AG09319 (cell line): ENCODE results near the gene CARMIL1.
"Not testable (repeated sequence)": the region's sequence is repeated elsewhere in the genome, so short reads cannot be mapped to it uniquely, and the experiment has no call there.

Source experiments
- DNase-seq: peaks from one replicate; pipeline ENCODE4 v3.0.0-alpha.2; 2010; ENCODE audit warnings: low read depth; ENCODE audit errors: extremely low read depth
- TF ChIP-seq, protein P1 (sequence below): IDR thresholded peaks from 2 replicates; pipeline ENCODE4 v1.5.1; 2011; ENCODE audit warnings: low read depth, mild to moderate bottlenecking, inconsistent platforms, low read length, moderate library complexity

Gene CARMIL1

DNA sequence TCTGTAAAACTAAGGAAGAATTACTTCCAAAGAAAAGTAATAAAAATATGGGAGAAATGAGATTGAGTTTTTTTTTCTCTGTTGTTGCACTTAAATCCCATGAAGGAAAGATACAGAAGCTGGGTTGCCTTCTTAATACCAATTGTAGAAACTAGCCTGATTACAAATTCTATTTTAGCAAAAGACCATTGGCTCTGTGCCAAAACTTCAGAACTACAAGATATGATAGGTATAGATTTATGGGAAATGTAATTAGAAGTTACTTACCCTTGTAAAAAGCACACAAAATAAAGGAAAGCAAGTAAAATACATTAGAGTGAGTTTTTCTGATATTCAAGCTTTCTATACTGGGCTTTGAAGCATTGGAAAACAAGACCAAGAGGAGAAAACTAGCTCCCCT is 299.4 kb downstream of the CARMIL1 start:
- TF ChIP-seq, protein P1, sequence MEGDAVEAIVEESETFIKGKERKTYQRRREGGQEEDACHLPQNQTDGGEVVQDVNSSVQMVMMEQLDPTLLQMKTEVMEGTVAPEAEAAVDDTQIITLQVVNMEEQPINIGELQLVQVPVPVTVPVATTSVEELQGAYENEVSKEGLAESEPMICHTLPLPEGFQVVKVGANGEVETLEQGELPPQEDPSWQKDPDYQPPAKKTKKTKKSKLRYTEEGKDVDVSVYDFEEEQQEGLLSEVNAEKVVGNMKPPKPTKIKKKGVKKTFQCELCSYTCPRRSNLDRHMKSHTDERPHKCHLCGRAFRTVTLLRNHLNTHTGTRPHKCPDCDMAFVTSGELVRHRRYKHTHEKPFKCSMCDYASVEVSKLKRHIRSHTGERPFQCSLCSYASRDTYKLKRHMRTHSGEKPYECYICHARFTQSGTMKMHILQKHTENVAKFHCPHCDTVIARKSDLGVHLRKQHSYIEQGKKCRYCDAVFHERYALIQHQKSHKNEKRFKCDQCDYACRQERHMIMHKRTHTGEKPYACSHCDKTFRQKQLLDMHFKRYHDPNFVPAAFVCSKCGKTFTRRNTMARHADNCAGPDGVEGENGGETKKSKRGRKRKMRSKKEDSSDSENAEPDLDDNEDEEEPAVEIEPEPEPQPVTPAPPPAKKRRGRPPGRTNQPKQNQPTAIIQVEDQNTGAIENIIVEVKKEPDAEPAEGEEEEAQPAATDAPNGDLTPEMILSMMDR, result no peak
- no peak for DNase-seq

DNA sequence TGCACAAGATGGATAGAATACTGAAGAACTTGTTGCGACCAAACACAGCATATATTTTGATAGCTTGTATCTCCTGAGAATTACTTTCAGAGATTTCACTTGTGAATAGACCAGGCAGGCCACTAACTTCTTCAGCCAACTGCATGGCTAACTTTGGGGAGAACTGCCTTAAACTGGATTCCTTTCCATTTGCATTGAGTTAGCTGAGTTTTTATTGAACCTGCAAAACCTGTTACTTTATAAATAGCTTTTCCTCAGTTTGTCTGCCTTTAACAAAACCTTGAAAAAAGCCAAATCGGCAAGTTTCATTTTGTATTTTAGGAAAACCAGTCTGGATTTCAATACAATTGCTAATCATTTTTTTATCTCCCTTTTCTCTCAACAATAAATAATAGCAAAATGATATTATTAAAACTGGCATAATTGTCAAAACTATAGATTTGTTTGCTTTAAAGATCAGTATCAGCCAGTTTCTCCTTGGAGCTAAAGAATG is 300.3 kb downstream of the CARMIL1 start:
- TF ChIP-seq, protein P1, result no peak
- DNase-seq, result no peak

DNA sequence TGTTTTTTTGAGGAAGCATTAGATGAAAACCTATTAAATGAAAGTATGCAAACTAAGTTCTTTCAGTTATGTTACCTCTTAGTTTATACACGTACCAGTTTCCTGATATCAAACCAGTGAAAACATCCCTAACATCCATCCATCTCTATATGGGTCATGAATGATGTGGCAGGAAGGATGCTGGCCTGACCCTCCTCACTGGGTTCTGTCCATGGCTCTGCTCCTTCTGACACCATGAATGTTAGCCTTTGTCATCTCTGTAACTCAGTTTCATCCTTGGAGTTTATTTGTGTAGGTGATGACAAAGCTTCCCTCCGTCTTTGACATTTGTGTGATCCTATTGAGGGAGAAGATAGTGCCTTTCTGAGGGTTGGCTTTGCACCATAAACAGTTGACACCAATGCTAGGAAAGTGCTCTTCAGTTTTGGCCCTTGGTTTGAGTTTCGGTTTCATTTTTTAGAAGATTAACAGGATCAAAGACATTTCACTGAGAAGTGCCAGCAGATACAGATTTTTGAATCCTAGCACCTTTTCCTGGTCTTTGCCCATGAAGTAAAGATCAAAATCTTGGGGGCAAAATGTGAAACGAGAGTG is 300.8 kb downstream of the CARMIL1 start:
- no peak for DNase-seq
- TF ChIP-seq, protein P1, result no peak

DNA sequence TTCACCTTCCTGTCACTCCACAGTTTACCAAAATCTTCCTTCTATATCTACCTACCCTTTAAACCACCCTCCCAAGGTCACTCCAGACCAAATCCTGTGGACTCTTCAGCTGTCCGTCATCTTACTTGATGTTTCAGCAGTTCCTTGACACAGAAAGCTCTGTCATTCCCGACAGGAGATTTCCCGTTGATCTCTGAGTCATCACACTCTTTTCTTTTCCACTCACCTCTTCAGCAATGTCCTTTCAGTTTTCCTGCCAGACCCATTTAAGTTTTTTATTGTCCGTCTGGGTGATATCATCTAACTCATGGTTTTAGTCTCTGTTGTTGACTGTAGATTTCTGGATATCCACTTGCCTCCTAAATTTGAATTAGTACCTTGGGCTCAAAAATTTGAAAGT is 302.9 kb downstream of the CARMIL1 start:
- DNase-seq, result no peak
- TF ChIP-seq, protein P1, result no peak

DNA sequence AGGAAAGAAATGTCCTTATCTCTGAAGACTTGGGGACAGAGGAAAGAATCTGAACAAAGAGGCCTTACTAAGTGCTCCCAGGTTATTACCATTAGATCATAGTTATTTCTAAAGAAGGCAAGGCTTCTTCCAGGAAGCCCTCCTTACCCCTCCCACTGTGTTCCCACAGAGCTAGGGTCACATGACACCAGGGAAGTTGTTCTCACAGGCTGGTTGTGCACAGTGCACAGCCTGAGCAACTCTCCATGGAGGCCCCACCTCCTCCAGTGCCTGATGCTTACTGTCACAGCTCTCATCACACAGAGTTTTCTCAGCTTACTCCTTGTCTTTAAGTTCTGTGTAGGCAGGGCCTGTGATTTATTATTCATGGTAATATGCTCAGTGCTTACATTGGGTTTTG is 303.9 kb downstream of the CARMIL1 start:
- TF ChIP-seq, protein P1, result no peak
- no peak for DNase-seq

DNA sequence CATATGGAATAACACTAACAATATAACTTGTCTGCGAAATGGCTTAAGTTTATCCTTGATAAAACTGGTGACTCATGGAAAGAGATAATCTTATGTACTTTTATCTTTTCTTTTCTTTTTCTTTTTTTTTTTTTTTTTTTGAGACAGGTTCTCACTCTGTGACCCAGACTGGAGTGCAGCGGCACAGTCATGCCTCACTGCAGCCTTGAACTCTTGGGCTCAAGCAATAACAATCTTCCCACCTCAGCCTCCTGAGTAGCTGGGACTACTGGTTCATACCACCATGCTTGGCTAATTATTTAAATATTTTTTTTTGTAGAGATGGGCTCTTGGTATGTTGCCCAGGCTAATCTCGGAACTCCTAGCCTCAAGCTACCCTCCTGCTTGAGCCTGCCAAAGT is 304.7 kb downstream of the CARMIL1 start:
- no peak for DNase-seq
- TF ChIP-seq, protein P1, result no peak

DNA sequence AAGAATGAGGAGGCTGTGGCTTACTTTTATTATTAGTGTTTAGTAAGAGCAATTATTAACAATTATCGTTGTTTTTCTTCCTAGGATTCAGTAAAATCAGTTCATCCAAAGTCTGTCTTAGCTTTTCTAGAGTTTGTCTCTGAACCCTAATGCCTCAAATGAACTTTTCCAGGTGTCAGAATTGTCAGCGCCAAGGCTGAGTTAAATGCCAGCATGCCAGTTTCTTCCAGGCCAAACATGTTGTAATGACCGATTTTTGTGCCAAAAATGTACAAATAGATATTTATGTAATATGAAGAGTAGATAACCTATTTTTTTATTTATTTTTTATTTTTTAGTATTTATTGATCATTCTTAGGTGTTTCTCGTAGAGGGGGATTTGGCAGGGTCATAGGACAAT is 306.1 kb downstream of the CARMIL1 start:
- TF ChIP-seq, protein P1, result no peak
- DNase-seq, result no peak

DNA sequence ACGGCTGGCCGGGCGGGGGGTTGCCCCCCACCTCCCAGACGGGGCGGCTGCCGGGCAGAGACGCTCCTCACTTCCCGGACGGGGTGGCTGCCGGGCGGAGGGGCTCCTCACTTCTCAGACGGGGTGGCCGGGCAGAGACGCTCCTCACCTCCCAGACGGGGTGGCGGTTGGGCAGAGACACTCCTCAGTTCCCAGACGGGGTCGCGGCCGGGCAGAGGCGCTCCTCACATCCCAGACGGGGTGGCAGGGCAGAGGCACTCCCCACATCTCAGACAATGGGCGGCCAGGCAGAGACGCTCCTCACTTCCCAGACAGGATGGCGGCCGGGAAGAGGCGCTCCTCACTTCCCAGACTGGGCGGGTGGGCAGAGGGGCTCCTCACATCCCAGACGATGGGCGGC is 306.9 kb downstream of the CARMIL1 start:
- DNase-seq, result not testable (repeated sequence)
